Lung (tissue), 12 donors: Measurements from ENCODE around the gene LECT2. TPM values are rescaled to one million over a fixed set of nuclear protein-coding genes. Genes with fewer than 3 reads are reported as not detected.

Source experiments
- ATAC-seq: fragments of 200-7000 bp; cut with Tn5 transposase; one replicate; pipeline ENCODE4 v1.9.1; 2020; ENCODE audit warnings: moderate number of reproducible peaks; ENCODE audit not compliant: insufficient read depth, low FRiP score
- DNase-seq, 3 donors: peaks; one replicate each; pipeline ENCODE4 v3.0.0-alpha.2; 2013 to 2017
- H3K27ac ChIP-seq, 2 donors: one replicate each; pipeline ENCODE4 v1.5.1; 2013; ENCODE audit warnings: mild to moderate bottlenecking in 2 of 2, moderate library complexity in 2 of 2, control low read depth in 1 of 2, inconsistent platforms in 1 of 2, low read depth in 1 of 2, low read length in 1 of 2
- H3K27me3 ChIP-seq, 3 donors: one replicate each; pipeline ENCODE4 v1.5.1; 2013; ENCODE audit warnings: low read length in 2 of 3; ENCODE audit not compliant: control insufficient read depth in 3 of 3, insufficient read depth in 3 of 3
- H3K36me3 ChIP-seq, 4 donors: one replicate each; pipeline ENCODE4 v1.5.1; 2013; ENCODE audit warnings: low read length in 4 of 4, mild to moderate bottlenecking in 1 of 4, moderate library complexity in 1 of 4; ENCODE audit not compliant: control insufficient read depth in 4 of 4, insufficient read depth in 4 of 4
- H3K4me1 ChIP-seq, 5 donors: one replicate each; pipeline ENCODE4 v1.5.1; 2013; ENCODE audit warnings: low read length in 5 of 5, mild to moderate bottlenecking in 2 of 5, moderate library complexity in 1 of 5; ENCODE audit not compliant: control insufficient read depth in 5 of 5, insufficient read depth in 5 of 5
- H3K4me3 ChIP-seq: one replicate; pipeline ENCODE4 v1.5.1; 2013; ENCODE audit warnings: mild to moderate bottlenecking, control low read depth, moderate library complexity
- H3K9ac ChIP-seq, 2 donors: one replicate each; pipeline ENCODE4 v1.5.1; 2013; ENCODE audit warnings: low read length in 2 of 2, control low read depth in 1 of 2; ENCODE audit not compliant: insufficient read depth in 1 of 2
- H3K9me3 ChIP-seq, 4 donors: one replicate each; pipeline ENCODE4 v1.5.1; 2013; ENCODE audit warnings: low read length in 3 of 4, mild to moderate bottlenecking in 1 of 4, moderate library complexity in 1 of 4; ENCODE audit not compliant: control insufficient read depth in 4 of 4, insufficient read depth in 3 of 4
- CTCF ChIP-seq: IDR thresholded peaks from 2 replicates; pipeline ENCODE4 v1.5.1; 2012; ENCODE audit warnings: mild to moderate bottlenecking; ENCODE audit errors: control extremely low read depth, extremely low read depth
- WGBS, 2 donors: extraction: QIAGEN DNeasy Blood & Tissue Kit; methylation state at CpG; one replicate each; pipeline ENCODE4 v1.1.7; 2013; 5-methylcytosine and 5-hydroxymethylcytosine counted together
- polyA plus RNA-seq, 2 donors: library from polyadenylated mRNA; stranded (reverse); fragments of 200-250 nt; gene quantifications; one replicate each; pipeline ENCODE4 v1.2.1, GENCODE V29; 2013
- total RNA-seq, 2 donors: library from RNA; depleted of rRNA in 1 of 2; stranded (reverse); fragments of >200 nt in 1 of 2; gene quantifications; one replicate each; pipeline ENCODE4 v1.2.1, GENCODE V29; 2014 to 2021
- donor health status: control.
- donor health status: control.
- donor health status: Bipolar disorder and iron deficiency.
- donor health status: healthy.
- donor health status: DM: yes; HTN: yes; CAD: no.

Gene LECT2
- total and polyA plus RNA-seq, 4 donors: not detected

DNA sequence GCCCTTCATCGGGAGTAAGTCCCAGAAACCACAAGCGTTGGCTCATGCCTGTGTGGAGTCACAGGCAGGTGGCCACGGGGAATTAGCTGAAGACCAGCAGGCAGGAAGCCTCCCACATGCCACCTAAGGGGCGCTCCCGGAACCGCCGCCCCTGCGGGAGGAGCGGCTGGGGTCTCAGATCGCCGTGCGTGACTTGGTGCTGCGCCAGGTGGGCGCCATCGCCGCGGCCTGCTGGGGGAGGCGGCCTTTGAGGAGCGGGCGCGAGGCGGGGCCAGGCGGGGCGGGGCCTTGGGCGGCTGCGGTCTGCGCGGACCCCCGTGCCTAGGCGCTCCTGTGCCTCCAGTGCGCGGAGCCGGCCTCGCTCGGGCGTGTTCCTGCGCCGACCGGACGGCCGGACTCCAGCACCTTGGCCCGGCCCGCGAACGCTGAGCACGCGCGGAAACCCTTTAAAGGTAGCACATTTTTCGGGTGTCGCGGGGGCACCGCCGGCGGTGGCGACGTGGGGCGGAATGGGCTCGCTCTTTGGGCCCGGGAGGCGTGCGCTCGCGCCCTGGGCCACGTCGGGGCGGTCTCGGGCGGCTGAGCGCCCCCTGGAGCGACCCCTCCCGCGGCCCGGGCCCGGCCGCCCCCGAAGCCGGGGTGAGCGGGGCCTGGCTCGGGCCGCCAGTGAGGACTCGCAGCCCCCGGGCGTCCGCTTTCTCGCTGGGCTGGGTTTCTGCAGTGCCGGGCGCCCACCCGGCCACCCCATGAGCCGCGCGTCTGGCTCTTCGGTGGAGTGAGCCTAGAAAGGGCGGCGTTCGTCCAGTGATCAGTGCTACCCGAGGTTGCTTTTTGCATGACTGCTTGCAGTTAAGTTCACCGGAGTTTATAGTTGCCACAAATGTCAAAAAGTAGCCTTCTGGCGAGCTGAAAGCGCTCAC is 24.5 kb downstream of the LECT2 start:
- 3 to 4% methylated on average over 89 to 99 of the region's 99 CpGs for WGBS, 2 donors
- peak in 2 of 3 donors; percentile 25 to 44 for DNase-seq
- peaks cover 0 to 3% (median 0%) of the 10 kb centered on the region in 4 donors for H3K9me3 ChIP-seq
- no peak for TF ChIP-seq CTCF
- H3K27me3 ChIP-seq: peaks cover 3 to 54% (median 43%) of the 10 kb centered on the region in 3 donors
- no peak for ATAC-seq
- no peak overlapping the region for H3K27ac ChIP-seq
- H3K36me3 ChIP-seq: no peaks in the 10 kb centered on the region
- H3K9ac ChIP-seq: no peak overlapping the region
- H3K4me1 ChIP-seq: peaks cover 0 to 5% (median 0%) of the 10 kb centered on the region in 5 donors
- peak overlapping the region; percentile 0 for H3K4me3 ChIP-seq

DNA sequence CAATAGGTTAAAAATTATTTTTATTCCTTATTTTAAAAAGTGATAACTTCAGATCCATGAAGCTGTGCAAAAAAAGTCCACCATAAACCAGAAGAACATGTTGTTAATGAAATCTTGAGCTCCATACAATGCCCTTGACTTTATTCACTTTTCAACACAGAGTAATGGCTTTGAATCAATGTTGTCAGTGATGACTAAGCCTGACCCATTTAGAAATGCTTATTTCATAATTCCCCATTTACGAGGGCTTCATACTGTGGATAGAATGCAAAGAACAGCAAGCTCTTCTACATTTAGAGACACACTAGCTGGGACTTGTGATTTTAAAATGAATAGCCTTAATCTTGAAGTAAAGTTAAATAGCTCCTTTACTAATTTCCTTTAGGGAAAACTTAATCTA is 33.4 kb downstream of the LECT2 start:
- ATAC-seq (no peak), DNase-seq (peak in 1 of 3 donors; percentile 21)
- Histone ChIP-seq H3K36me3 (no peaks in the 10 kb centered on the region), H3K9ac (no peak overlapping the region), H3K9me3 (no peaks in the 10 kb centered on the region), H3K27me3 (peaks cover 0 to 58% (median 31%) of the 10 kb centered on the region in 3 donors), H3K27ac (no peak overlapping the region), H3K4me3 (no peak overlapping the region), H3K4me1 (no peaks in the 10 kb centered on the region)
- 47 to 60% methylated on average over 1 of the region's 1 CpG for WGBS, 2 donors
- no peak for TF ChIP-seq CTCF

- TF ChIP-seq CTCF: no peak
- Histone ChIP-seq H3K4me1 (no peaks in the 10 kb centered on the region), H3K9me3 (no peaks in the 10 kb centered on the region), H3K9ac (no peak overlapping the region), H3K36me3 (no peaks in the 10 kb centered on the region), H3K4me3 (no peak overlapping the region), H3K27ac (no peak overlapping the region), H3K27me3 (peaks cover 0 to 57% (median 27%) of the 10 kb centered on the region in 3 donors)
- no peak for ATAC-seq
- no peak for DNase-seq
- WGBS, 2 donors: 59 to 63% methylated on average over 3 of the region's 3 CpGs
These were observed 34.6 kb downstream of the LECT2 start for GRCh38 chr5:135920199-135920598.
